CD4-positive, alpha-beta T cell treated with Interleukin-6 at 100 ng/mL for 8 hours (primary cell): ENCODE data around the gene SPEM1.

Experiments
- DNase-seq: peaks from one replicate; pipeline ENCODE4 v3.0.0-alpha.2; 2020; ENCODE audit warnings: mixed read lengths, low spot score

SPEM1 gene

DNA sequence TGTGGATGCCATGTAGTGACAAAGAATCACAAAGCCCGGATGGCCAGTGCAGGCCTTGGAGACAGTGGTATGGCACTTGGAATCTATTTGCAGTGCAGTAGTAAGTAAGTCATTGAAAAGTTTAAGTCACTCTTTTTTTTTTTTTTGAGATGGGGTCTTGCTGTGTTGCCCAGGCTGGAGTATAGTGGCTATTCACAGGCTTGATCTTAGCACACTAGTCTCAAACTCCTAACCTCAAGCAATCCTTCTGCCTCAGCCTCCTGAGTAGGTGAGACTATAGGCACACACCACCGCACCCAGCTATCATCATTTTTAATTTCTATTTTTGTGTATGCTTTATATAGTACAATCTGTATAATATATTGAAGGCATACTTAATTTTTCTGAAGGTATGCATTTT is 21.5 kb upstream of the SPEM1 start:
- no peak for DNase-seq

DNA sequence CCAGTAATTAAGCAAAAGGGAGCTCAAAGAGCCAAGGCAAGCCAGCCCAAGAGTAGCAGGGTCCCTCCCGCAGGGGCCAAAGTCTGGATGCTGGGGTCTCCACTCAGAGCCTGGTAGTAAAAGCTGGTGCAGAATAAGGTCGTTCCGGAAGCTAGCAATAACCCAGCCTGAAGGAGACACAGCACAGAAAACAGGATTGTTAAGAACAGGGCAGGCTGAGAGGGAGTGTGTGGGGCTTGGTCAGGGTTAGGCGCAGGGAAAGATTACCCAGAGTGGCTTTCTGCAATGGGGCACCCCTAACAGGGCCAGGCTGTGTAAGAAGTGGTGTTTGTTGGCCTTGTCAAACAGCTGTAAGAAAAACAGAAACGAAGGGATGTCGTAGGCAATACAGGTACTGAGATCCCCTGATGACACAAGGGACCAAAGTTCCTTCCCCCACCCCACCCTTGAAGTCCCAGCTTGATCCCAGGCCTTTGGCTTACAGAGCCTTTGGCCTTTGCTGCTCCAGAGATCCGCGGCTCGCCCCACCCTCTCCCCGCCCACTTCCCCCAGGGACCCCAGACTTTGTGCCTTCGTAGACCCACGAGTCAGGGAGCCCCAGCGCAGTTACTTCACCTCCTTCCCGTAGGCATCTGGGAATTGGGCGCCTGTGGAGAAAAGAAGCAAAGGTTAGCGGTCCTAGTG is 16.9 kb upstream of the SPEM1 start:
- no peak for DNase-seq

DNA sequence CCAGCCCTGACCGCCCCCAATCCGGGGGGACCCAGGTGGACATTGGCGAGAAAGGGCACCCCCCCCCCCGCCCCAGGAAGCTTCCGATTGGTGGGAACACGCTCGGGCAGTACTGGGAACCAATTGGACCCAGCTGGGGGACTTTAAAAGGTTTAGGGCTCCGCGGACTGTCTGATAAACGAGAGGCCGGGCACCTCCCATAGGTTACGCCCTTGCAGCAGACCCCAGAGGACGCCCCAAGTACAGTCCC is 16.5 kb upstream of the SPEM1 start:
- no peak for DNase-seq

DNA sequence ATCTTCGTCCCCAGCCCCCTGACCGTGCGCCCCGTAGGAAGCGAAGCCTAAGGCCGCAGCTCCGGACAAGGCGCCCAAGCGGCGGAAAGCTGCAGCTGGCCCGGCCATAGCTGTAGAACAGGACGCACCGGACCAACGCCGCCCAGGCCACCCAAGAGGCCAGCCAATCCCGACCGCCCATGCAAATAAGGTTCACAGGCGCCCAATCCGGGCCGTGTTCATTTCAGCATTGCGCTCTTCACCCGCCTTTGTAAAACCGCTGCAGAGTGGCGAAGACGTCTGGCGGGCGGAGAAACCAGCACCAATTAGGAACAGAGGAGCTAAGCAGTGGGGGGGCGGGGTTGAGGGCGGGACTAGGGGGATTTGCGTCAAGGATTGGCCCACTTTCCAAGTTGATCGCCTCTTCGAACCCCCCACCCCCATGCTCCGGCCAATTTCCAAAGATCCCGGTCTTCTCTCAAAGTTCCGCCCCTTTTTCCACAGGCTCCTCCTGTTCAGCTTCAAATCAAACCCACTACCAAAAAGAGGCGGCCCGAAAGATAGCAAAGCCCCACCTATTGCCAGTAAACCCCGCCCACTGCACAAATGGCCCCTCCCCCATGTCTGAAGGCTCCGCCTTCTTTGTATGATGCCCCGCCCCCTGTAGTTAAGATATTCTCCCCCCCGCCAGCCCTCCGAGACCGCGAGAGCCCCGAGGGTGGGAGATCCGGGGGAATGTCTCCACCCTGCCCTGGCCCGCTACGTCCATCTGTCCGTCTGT is 16.0 kb upstream of the SPEM1 start, which contains the start of gene TMEM256:
TMEM256 (minus strand) TSS at position 121 of the 760 bp plus-strand sequence; CDS start at position 108, 13 bp downstream.
- DNase-seq = peak; percentile 97

DNA sequence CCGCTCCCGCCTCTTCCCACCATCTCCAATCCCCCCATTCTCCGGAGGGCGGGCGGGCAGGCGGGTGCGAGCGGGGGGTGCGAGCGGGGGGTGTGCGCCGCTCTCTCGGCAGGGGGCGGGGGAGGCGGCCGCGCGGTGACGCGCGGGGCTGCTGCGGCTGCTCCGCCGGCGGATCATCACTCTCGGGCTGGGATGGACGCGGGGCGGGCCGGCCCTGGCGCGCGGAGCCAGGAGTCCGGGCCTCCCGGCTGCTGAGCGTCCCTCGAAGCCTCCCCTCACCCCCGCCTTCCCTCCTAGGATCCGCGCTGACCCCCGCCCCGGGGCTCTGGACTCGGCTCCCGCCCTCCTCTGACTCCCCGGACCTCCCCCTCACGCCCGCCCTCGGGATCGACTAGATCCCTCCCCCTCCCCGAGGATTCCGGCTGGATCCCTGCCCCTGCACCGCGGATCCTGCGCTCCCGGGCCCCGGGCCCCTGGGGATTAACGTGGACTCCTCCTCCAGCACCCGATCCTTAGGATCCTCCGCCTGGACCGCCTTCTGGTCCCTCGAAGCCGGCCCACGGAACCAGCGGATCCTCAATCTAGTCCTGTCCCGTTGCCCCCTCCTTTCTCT is 15.3 kb upstream of the SPEM1 start:
- DNase-seq = peak; percentile 59

DNA sequence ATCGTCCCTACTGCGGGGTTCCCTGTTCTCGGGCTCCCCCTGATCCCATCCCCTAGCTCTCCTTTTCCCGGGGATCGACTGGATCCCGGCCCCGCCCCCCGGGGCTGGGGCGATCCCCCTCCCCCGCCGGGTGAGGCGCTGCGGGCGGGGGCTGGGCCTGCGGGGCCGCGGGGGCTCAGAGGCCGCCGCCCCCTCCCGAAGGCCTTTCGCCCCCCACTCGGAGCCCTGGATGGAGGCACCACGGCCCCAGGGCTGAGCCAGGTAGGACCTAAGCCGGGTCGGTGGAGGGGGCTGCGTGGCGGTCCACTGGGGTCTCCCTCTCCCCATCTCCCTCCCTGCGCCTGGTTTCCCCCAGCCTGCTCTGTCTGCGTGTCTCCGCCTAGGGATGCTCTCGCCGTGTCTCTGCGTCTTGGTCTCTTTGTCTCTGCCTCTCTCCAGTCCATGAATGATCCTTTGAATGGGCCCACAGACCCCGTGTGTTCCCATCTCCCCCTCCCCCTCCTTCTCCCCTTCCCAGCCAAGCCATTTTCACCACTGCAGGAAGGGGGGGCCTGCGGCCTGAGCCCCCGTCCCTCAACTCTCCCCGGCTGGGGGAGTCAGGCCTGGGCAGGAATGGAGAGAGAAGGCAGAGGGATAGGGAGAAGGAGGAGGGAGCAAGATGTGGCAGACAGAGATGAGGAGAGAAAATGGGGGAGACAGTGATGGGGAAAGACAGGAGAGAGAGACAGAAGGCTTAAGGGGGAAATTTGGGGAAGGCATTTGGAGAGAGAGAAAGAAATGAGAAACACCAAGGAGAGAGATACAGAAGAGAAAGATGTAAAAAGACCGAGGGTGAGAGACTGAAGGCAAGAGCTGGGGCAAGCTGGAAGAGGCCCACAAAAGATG is 14.5 kb upstream of the SPEM1 start:
- no peak for DNase-seq

DNA sequence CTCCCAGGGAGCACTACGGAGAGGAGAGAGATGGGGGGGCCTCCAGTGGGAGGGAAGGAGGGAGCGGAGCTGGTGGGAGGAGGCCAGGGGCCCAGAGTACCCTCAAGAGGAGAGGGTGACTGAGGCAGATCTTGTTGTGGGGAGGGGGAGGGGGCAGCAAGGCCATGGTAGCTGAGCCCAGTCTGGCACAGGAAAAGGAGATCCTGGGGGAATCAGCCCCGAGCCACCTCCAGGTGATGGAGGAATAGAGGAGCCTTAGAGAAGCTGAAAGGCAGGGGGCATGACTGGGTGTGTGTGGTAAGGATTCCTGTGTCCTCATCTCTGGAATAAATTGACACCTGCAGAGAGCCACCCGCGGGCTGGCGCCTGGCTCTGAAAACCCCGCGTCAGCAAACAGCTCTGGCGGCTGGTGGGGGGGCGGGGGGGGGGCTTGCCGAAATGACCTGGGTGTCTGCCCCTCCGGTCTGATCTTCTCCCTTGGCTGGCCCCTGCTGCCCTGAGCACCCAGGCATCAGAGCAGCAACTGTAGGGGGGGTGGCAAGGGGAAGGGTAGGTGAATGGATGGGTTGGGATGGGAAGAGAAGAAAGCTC is 13.8 kb upstream of the SPEM1 start:
- no peak for DNase-seq

DNA sequence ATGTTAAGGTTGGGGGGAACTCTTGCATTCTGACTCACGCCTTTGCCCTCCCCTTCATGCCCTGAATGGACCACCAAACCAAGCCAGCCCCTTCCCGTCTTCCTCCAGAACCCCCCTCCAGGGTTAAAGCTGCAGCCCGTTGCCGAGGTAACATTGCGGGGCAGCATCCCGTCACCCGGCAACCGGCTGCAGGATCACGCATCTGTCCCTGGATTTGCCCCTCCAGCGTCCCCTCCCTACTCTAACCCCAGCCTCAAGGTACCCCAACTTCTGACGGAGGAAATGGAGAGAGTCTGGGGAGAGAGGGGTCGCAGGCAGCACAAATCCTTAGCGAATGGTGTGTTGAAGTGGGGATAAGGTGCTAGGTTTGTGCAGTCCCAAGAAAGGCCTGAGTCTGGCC is 13.0 kb upstream of the SPEM1 start:
- no peak for DNase-seq

DNA sequence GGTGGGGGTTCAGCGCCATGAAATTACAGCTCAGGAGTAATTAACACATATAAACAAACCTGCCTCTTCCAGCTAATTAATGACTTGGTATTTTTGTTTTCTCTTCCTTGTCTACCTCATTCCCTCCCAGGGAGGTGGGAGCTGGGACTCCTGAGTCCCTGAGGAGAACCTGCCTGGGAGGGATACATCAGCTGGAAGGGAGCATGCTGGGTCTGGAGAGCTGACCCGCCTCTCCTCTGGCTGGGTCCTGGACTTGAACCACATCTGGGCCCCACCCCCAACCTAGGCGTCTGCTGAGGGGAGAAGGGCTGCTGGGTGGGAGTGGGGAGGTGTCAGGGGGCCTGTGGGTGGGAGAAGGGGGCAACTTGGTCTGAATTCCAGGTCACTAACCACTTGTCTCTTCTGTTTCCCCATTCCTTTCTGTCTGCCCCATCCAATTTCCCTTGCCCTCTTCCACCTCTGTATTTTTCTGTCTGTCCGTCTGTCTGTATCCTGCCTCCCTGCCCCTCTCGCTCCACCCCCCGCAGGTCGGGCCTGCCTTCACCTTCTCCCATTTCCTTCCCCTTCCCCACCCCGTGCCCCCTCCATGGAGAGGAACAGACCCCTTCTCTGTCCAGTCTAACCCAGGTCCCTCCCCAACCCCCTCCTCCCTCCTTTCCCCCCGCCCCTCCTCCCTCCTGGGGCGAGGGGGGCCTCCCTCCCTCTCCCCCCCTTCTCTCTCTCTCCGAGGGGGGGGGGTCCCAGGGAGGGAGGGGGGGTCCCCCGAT is 12.5 kb upstream of the SPEM1 start, which contains the start of gene NLGN2:
NLGN2 (plus strand) TSS at position 361 of the 767 bp plus-strand sequence. CDS start 411 bp downstream, outside the sequence.
- no peak for DNase-seq

DNA sequence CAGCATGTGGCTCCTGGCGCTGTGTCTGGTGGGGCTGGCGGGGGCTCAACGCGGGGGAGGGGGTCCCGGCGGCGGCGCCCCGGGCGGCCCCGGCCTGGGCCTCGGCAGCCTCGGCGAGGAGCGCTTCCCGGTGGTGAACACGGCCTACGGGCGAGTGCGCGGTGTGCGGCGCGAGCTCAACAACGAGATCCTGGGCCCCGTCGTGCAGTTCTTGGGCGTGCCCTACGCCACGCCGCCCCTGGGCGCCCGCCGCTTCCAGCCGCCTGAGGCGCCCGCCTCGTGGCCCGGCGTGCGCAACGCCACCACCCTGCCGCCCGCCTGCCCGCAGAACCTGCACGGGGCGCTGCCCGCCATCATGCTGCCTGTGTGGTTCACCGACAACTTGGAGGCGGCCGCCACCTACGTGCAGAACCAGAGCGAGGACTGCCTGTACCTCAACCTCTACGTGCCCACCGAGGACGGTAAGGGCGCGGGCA is 11.8 kb upstream of the SPEM1 start:
- peak; percentile 30 for DNase-seq

DNA sequence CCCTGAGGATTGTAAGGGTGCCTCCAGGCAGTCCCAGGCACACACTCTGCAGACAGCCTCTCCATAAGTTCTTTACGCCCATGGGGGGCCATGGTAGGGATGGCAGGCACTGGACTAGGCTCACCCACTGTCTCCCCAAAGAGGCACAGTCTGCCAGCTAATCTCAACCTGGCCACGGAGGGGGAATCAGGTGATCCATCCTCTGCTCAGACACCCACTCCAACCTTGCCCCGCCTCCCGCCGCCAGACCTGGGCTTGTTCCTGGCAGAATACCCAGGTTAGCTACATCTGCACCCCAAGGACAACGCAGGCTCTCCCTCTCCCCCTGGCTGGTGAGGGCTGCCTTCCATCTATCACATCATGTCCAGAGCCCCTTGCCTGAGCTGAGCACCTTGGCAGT is 11.3 kb upstream of the SPEM1 start:
- DNase-seq = no peak

DNA sequence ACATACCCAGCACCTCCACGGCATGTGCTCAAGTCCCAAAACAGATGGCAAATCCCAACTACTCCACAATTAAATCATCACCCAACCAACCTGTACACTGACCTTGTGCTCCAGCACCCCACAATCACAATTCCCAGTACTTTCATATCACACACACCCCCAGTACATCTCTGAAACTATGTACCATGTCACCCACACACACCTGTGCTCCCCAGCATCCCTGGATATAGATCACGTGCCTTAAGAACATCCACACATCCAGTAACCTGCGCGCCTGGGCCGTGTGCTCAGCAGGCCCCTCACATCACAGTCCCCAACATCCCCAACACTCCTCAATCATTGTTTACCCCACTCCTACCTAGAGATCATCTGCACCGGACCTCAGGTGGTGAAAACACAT is 10.4 kb upstream of the SPEM1 start:
- DNase-seq = no peak

DNA sequence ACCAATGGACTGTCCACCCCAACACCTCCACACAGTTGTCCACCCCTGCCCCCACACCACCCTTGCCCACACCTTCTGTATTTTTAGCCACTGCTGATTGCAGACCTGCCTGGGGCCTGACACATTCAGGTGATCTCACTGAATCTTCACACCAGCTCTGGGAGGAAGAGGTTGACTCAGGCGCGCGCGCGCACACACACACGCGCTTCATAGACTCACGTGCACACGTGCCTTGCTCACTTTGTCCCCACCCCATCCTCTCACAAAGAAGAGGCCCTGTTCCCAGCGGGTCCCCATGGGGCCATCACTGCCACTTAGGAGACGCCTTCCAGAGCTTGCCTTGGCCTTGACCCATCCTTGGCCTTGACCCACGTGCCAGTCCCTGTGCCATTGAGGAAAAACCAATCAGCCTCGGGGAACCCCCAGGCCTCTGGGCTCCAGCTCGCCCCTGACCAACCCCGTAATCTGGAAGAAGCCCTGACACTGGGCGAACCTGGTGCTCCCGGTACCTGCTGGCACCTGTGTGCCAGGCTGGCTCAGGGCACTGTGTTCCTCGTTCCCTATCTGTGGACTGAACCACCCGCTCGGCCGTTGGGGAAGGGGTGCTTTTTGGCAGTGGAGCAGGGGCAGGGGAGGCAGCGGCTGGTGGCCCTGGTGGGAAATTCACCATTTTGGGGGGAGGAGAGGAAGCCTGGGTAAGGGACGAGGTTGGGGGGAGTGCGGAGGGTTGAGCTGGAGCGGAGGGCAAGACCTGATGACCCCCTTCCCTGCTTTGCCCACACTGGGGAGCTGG is 9.3 kb upstream of the SPEM1 start:
- DNase-seq = no peak

DNA sequence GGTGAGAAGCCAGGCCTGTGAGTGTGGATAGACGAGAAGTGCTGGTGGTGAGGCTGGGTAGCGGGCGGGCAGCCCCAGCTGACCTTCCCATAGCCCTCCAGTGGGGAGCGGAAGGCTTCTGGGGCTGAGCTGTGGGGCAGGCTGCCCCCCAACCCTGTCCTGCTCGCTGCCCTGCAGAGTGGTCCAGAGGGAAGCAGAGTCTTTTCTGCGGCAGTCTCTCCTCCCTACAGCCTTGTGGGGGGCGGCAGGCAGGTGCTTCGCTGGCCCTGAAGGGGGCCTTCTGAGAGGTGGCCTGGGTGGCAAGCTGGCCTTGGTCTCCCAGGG is 8.7 kb upstream of the SPEM1 start:
- DNase-seq = no peak

DNA sequence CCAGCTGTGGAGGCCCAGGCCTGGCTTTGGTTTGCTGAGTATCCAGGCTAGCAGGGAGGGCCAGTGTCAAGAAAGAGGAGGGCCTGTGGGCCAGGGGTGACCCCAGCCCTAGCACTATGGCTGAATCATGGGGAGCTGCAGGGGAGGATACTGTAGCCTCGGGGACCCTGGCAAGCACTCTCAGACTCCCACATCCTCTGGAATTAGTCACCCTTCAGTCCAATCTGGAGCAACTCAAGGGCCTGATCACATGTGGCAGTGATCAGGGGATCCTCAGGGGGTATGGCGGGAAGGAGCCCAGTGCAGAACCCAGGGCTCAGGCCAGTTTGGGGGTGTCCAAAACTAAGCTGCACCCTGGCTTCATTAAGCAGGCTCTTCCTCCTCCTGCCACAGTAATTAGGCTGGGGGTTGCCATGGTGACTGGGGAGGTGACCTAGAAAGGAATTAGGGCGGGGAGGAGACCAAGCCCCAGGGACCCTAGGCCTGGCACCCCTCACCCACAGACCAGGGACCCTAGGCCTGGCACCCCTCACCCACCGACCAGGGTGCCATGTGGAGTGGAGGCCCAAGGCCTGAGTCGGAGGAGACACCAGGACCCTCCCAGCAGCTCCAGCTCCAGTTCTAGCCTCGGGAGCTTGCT is 6.7 kb upstream of the SPEM1 start:
- DNase-seq = no peak

DNA sequence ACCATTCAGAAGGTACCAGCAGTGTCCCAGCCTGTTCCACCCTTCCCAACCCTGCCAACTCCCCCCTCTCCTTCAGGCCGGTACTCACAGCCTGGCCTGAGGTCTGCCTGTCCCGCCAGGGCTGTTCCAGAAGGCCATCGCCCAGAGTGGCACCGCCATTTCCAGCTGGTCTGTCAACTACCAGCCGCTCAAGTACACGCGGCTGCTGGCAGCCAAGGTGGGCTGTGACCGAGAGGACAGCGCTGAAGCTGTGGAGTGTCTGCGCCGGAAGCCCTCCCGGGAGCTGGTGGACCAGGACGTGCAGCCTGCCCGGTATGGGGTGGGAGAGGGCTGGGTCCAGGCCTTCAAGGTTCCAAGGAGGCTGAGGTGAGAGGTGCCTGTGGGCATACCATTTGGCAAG is 5.3 kb upstream of the SPEM1 start:
- no peak for DNase-seq

DNA sequence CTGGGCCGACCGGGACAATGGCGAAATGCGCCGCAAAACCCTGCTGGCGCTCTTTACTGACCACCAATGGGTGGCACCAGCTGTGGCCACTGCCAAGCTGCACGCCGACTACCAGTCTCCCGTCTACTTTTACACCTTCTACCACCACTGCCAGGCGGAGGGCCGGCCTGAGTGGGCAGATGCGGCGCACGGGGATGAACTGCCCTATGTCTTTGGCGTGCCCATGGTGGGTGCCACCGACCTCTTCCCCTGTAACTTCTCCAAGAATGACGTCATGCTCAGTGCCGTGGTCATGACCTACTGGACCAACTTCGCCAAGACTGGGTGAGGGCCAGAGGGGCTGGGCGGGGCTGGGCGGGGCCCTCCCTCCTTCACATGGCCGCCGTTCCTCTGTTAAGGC is 4.3 kb upstream of the SPEM1 start:
- DNase-seq = no peak

DNA sequence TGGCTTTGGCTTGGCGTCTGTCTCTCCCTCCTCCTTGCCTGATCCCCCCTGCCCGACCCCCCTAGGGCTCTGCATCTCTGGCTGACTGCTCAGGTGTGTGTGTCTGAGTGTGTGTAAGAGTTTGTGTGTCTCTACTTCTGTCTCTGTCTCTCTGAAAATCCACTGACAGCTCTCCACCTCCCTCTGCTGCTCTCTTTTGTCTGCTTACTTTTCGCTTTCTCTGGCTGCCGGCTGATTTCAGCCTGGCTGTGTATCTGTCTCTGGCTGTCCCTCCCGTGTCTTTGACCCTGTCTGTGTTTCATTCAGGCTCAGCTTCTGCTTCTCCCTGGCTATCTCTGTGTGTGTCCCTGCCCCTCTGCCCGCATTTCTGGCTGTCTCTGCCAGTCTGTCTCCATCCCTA is 3.8 kb upstream of the SPEM1 start:
- no peak for DNase-seq

DNA sequence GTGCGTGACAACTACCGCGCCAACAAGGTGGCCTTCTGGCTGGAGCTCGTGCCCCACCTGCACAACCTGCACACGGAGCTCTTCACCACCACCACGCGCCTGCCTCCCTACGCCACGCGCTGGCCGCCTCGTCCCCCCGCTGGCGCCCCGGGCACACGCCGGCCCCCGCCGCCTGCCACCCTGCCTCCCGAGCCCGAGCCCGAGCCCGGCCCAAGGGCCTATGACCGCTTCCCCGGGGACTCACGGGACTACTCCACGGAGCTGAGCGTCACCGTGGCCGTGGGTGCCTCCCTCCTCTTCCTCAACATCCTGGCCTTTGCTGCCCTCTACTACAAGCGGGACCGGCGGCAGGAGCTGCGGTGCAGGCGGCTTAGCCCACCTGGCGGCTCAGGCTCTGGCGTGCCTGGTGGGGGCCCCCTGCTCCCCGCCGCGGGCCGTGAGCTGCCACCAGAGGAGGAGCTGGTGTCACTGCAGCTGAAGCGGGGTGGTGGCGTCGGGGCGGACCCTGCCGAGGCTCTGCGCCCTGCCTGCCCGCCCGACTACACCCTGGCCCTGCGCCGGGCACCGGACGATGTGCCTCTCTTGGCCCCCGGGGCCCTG is 3.0 kb upstream of the SPEM1 start:
- no peak for DNase-seq
